Activated CD8-positive, alpha-beta memory T cell treated with anti-CD3 and anti-CD28 coated beads, Interleukin-2, amount 50 U/mL, for 4 hours (primary cell): Measurements from ENCODE around the gene STX4.

ENCODE experiments used
- DNase-seq: peaks from one replicate; pipeline ENCODE4 v3.0.0-alpha.2; 2020

The STX4 gene, protein sequence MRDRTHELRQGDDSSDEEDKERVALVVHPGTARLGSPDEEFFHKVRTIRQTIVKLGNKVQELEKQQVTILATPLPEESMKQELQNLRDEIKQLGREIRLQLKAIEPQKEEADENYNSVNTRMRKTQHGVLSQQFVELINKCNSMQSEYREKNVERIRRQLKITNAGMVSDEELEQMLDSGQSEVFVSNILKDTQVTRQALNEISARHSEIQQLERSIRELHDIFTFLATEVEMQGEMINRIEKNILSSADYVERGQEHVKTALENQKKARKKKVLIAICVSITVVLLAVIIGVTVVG

DNA sequence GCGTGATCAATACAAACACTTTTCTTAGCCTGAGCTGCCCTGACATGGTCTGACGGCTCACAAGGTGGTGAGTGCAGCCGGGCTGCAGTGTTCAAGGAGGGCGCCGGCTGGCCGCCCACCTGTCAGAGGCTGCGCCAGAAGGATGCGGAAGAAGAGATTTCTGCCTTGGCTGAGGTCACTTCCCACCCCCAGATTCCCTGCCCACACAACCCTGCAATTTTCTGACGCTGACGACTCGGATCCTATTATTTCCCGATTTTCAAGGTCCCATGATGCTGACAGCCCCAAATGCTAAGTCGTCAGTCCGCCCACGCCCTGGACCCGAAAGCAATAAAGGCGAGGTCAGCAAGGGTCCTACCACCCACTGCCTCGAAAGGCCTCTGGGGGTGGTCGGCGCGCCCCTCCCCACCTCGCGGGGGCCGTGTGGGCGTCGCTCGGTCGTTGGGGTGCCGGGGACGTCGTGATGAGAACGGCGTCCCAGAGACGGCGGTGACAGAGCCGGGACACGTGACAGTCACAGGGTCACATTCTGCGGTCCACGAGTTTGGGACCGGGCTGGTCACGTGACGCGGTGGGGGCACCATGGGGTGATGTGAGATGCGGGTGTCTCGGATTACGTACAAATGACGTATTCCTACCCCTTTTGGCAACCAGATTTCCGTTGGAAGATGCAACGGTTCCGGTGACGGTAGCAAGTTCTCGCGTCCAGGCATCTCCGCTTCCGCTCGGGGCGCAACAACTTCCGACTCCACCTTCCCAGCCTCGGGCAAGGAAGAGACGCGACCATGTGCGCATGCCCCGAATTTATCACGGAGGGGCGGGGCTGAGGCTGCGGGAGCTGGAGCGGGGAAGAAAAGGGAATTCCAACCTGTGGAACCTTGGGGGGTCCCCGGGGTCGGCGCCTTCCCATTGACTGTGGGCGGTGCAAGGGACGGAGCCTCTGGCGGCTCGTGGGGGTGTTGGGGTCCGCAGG lies at the start of gene STX4:
Gene STX4 (plus strand): TSS at position 823 of the 973 bp plus-strand sequence. CDS start 248 bp downstream, outside the sequence.
- DNase-seq = peak; percentile 96

DNA sequence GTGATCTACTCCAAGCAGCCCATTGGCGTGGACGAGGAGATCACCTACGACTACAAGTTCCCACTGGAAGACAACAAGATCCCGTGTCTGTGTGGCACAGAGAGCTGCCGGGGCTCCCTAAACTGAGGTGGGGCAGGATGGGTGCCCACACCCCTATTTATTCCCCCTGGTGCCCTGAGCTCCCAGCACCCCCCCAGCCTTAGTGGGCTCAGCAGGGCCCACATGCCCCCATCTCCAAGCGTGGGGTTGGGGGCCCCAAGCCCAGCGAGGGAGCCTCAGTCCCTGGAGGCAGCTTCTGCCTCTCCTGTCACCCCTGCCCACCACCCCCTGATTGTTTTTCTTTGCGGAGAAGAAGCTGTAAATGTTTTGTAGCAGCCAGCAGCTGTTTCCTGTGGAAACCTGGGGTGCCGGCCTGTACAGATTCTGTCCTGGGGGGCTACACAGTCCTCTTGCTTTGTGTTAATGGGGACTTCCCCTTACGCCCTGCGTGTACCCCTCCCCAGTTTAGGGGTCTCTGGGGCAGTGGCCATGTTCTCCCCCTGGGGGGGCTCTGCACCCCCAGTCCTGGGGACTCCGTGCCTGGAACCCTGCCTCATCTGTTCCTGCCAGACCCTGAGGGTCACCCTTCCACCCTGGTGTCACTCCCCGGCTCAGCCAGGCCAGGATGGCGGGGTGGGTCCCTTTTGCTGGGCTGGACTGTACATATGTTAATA lies 49.3 kb upstream of the STX4 start:
- DNase-seq = no peak

DNA sequence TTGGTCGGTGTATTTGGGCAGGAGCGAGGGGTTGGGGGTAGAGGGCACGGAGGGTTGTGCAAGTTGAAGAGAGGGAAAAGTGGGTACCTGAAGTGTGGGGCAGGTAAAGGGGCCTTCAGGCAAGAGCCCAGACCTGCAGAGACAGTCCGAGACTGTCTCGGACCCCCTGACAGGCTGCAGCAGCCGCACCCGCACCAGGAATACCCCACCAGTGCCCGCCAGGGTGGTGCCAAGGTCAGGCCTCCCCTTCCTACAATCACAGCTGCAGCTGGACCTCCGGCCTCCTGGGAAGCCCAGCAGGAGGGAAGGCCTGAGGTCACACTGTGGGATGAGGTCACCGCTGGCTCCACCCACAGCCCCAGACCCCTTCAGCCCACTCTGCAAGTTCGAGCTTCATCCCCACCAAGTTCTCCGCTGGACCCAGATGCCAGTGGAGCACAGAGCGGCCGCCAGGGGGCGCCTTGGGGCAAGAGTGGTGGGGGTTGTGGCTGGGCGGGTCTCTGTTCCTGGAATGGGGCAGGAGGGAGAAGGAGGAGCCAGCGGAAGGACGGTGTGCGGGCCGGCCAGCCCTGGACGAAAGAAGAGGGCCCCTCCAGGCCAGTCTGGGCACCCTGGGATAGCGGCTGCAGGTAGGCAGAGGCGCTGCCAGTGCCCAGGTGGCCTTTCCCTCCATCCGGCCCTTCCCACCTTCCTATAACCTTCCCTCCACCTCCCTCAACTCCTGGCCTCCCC lies 48.5 kb upstream of the STX4 start, which contains the start of gene HSD3B7:
Gene HSD3B7 (plus strand): TSS at position 539 of the 732 bp plus-strand sequence. CDS start 452 bp downstream, outside the sequence.
- DNase-seq = peak; percentile 82

DNA sequence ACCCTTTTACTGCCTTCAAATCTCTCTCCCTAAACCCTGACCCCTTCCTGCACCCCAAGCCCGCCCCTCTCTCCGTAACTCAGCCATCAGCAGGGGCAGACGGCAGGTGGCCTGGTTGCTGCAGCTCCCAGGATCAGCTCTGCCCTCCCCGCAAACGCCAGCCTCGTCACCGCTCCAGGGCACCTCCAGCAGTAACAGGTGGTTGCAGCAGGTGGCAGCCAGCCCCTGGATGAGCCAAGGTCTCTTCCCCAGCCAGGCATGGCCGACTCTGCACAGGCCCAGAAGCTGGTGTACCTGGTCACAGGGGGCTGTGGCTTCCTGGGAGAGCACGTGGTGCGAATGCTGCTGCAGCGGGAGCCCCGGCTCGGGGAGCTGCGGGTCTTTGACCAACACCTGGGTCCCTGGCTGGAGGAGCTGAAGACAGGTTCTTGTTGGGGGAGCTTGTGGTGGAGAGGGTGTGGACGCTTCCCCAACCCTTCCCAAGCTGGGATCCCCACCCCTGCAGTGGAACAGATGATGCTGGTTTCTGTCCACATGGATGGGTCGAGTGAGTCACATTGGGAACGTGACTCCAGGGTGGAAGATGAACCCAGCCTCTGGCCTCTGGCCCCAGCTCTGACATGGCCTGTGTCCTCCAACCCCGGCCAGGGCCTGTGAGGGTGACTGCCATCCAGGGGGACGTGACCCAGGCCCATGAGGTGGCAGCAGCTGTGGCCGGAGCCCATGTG lies 47.8 kb upstream of the STX4 start:
- DNase-seq = no peak

DNA sequence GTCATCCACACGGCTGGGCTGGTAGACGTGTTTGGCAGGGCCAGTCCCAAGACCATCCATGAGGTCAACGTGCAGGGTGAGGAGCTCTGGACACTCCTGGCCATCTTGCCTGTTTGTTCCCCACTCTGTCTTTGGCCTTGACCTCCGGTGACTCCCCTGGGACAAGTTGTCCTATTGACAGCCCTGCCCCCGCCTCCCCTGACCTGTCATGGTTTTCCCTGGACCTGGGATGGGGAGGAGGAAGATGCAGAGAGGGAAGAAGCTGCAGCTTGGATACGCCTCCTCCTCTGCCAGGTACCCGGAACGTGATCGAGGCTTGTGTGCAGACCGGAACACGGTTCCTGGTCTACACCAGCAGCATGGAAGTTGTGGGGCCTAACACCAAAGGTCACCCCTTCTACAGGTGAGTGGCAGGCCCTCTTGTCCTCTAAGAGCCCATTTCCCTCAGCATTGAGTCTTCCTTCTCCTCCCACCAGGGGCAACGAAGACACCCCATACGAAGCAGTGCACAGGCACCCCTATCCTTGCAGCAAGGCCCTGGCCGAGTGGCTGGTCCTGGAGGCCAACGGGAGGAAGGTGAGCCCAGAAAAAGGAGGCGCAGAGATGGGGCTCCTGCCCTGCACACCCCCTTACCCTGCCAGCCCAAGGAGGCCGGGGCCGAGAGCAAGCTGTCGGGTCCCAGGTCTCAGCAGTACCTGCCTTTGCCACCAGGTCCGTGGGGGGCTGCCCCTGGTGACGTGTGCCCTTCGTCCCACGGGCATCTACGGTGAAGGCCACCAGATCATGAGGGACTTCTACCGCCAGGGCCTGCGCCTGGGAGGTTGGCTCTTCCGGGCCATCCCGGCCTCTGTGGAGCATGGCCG lies 47.0 kb upstream of the STX4 start:
- DNase-seq = no peak

DNA sequence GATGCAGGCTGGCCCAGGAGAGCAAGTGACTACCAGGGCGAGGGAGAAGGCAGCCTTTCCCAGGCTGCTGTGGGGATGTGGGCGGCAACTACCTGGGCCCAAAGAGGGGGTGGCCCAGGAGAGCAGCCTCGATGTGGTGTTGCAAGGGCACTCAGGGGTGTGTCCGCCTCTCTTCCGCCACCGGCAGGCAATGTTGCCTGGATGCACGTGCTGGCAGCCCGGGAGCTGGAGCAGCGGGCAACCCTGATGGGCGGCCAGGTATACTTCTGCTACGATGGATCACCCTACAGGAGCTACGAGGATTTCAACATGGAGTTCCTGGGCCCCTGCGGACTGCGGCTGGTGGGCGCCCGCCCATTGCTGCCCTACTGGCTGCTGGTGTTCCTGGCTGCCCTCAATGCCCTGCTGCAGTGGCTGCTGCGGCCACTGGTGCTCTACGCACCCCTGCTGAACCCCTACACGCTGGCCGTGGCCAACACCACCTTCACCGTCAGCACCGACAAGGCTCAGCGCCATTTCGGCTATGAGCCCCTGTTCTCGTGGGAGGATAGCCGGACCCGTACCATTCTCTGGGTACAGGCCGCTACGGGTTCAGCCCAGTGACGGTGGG lies 45.7 kb upstream of the STX4 start:
- no peak for DNase-seq

DNA sequence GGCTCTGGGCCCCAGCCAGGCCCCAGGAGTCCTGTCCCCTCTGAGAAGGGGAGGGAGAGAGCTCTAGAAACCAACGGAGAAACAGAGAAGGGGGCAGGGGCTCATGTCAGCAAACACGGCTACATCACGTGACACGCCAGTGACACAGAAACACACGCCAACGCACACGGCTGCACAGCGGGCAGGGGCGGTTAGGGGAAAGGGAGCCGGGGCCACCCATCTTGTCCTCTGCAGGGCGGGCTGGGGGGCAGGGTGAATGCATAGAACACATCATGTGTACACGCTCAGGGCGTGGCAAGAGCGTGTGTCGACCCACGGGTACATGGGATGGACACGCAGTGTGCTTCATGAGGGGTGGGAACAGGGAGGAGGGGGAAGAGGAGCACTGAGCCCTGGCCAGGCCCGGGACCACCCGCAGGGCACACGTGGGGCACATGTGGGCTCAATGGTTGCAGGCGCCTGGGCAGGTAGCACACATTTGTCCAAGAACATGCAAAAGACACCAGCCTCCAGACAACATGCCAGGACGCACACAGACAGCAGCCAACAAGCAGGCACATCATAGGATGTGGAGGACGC lies 43.8 kb upstream of the STX4 start:
- no peak for DNase-seq

DNA sequence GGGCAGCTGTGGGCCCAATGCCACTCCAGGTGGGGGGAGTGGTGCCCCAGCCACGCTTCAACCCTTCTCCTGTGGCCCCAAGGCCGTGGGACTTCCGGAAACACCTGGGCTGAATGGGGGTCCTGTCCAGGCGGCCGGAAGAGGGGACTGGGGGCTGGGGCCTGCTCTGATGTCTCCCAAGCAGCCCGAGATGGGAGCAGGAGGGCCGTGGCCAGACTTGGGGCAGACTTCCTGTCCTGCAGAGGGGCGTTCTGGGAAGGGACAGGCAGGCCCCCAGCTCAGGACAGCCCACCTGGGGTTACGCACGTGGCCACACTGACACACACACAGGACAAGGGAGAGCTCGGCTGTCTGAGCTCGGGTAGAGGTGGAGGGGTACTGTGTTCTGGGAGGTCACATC lies 43.3 kb upstream of the STX4 start:
- no peak for DNase-seq

DNA sequence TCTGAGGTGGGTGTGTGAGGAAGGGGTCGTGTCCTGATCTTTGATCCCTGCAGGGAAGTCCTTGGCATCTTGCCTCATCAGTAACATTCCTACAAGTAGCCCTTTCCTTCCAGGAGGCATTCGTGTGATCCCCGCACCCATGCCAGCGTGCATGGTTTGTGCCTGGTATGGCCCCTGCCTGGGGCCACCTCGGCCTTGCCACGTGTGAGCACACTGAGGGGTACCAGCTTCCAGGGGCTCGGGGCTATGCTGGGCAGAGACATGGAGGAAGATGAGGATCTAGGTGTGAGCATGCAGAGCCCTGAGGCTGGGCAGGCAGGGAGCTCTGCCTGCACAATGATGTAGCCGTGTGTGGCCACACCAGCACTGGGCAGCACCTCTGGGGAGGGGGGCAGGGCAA lies 42.3 kb upstream of the STX4 start:
- DNase-seq = no peak

DNA sequence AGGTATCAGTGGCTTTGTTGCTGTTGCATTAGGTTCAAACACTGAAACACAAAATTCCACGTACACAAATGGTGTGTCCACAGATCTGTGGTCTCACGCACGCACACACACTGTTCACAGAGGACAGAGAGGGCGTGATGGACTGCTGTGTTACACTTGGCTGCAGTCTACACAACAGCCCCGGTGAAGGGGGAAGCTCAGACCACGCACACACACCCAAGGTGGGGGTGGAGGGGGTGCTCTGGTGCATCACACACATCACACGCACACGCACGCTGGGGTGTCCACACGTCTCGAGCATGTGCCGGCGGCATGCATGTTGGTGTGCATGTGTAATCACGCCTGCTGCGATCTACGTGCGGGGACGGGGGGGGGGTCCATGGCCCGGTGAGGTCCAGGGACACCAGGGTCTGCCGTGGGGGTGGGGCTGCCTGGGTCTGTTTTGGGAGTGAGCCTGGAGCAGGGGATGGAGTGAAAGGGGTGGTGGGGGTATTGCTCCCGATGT lies 41.0 kb upstream of the STX4 start:
- DNase-seq = no peak

DNA sequence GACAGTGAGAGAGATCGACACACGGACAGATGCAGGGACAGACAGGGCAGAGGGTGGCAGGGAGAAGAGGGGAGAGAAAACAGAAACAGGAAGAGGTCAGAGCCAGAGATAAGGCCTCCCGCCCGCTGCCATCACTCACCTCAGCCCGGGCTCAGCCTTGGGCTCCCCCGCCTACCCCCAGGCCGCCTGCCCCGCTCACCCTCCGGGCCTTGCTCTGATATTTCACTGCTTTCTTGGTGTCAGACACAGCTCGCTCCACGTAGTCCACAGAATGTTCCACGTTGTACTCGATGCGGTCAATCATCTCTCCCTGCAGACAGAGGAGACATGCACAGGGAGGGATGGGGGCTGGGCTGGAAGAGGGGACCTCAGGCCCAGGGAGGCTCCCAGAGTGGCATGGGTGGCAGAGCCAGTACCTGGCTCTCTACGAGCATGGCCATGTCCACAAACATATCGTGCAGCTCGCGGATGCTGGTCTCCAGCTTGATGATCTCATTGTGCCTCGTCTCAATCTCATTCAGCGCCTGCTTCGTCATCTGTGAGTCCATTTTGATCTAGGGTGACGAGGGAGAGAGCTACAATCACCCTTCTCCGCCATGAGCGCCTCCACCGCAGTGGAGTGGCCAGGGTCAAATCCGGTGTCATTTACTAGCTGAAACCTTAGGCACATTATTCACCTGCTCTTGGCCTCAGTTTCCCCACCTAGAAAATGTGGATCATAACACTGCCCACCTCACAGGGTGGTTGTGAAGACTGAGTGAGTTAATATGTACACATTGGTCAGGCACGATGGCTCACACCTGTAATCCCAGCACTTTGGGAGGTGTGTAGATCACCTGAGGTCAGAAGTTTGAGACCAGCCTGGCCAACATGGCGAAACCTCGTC lies 40.2 kb upstream of the STX4 start:
- no peak for DNase-seq

DNA sequence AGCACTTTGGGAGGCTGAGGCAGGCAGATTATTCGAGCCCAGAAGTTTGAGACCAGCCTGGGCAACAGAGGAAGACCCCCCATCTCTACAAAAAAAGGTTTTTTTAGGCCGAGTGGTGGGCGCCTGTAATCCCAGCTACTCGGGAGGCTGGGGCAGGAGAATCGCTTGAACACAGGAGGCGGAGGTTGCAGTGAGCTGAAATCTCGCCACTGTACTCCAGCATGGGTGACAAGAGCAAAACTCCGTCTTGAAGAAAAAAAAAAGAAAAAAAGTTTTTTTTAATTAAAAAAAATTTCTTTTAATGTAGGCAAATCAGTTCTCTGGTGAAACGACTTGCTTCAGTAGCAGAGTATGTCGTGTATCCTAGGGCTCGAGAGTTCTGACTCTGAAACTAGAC lies 37.4 kb upstream of the STX4 start:
- DNase-seq = no peak

DNA sequence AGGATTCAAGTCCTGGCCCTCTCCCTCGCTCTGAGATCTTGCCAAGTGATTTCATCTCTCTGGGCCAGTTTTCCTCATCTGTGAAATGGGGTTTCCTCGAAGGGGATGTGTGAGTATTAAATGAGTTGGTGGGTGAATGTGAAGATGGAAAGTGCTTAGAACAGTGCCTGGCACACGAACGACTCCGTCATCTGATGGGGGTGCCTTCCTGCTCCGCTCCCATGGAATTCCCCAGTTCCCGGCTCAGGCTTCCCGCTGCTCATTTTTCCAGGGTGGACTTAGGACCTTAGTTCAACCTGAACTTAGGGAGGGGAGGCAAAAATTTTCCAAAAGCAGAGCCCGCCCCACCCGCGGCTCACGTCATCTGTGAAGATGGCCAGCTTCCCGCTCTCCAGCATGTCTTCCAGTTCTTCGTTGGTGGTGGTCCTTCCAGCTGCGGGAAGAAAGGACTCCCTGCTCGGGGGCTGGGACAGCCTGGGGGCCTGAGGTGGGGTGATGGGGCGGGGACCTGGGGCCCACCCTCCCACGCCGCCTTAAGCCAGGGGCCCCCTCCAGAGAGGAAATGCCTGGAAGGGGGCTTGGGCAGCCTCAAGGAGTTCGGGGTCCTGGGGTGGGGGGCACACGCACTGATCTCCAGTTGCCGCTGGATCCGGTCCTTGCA lies 36.9 kb upstream of the STX4 start:
- no peak for DNase-seq

DNA sequence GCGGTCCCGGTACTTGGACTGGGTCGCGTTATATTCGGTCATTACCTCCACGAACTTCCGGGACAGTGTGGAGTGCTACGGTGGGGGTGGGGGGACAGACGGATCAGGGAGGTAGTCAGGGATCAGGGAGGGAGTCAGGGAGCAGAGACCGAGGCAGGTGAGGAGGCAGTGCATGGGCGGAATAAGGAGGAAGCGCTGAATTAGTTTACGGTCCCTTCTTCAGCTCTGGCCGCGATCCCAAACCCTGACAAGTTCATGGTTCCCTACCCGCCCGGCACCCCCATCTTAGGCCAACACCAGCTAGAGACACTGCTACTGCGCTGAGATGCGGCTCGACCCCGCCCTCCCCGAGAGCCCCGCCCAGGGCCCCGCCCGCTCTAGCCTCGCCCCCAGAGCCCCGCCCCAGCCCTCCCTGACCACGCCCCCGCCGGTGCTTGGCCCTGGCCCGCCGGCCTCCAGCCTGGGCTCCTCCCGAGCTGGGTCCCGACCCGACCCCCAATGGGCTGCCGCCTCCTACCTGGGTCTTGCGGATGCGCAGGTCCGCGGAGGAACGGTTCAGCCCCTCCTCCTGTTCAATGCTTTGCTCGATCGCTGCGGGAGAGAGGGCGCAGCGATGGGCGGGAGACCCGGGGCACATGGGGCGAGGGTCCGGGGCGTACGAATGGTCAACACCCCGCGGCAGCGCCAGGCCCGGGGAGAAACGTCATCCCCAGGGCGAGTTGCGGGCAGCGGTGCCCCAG lies 36.2 kb upstream of the STX4 start:
- peak; percentile 80 for DNase-seq

DNA sequence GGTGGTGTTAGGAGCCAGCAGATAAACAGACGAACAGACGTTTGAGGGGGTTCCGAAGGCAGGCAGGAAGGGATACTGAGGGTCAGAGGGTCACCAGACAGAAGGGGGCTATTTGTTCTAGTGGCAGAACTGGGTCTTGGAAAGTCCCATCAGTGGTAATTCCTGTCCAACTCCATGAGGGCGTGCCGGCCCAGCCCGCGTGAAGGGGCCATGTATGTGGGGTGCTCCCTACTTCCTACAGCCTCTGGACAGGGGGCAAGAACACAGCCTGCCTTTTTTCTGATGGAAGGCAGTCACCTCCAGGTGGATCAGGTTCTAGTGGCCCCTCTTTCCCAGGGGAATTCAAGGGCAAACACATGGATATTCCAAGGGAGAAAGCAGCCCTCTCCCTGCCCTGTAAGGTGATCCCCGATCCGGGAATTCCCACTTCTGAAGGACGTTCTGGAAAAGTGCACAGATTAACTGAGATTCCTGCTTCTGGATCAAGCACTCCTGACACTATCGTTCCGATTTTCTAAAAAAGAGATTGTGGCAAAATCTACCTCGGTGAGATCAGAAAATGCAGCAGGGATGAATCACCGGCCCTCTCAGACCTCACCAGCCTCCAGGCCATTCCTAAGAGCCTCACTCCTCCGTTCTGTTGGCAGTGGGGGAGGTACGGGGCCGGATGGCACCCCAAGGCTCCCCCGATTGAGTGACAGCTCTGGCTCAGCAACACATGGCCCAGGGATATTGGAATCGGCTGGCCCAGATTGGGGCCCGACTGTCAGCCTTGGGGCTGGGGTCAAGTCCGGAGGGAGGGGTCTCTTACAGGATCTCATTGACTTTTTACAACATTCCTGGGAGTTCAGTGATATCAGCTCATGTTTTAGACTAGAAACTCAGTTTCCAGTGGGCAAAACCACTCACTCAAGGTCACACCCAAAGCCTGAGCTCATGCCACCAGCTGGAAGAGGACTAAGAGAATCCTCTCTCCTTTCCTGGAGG lies 35.3 kb upstream of the STX4 start:
- no peak for DNase-seq
